ENCODE data around the gene SF3A2. TPM values are rescaled to one million over a fixed set of nuclear protein-coding genes. Genes with fewer than 3 reads are reported as not detected.

Gene SF3A2
- total RNA-seq, 1 donor from 2014 or later: 28.7 TPM

DNA sequence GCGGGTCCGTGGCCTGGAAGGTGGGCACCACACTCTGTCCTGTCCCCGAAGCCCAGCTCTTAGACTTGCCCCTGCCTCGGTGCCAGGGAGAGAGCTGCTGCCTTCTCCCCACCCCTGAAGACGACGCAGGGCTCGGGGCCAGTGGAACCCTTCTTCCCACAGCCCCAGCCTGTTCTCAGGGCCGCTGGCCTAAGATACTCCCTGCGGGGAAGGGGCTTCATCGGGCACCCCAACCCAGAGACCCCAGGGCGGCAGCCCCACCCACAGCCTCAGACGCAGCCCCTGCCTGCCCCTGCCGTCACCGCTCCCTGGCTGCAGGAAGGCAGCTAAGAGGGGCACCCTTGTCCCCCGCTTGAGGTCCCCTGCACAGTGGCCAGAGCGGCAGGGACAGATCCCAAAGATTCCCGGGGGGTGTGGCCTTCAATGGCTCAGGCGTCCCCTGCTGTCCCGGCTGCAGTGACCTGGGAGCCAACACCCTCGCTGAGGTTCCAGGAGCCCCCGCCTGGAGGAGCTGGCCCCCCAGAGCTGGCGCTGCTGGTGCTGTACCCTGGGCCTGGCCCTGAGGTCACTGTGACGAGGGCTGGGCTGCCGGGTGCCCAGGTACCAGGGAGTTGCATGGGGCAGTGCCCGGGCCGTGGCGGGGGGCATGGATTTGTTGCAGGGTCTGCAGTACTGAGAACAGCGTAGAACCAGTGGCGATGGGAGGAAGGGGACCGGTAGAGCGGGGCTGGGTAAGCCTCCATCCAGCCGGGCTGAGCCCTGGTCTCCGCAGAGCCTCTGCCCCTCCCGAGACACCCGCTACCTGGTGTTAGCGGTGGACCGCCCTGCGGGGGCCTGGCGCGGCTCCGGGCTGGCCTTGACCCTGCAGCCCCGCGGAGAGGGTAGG, 13.5 kb downstream of the SF3A2 start:
- H3K9me3 ChIP-seq (replicated peaks): no peaks in the 10 kb centered on the region
- H3K4me3 ChIP-seq: no peak overlapping the region
- peaks cover 62% of the 10 kb centered on the region for H3K27me3 ChIP-seq (ENCODE audit: low read depth)
- no peak overlapping the region for H3K27ac ChIP-seq (replicated peaks)
- peaks cover 31% of the 10 kb centered on the region for H3K36me3 ChIP-seq
- TF ChIP-seq, protein P1, sequence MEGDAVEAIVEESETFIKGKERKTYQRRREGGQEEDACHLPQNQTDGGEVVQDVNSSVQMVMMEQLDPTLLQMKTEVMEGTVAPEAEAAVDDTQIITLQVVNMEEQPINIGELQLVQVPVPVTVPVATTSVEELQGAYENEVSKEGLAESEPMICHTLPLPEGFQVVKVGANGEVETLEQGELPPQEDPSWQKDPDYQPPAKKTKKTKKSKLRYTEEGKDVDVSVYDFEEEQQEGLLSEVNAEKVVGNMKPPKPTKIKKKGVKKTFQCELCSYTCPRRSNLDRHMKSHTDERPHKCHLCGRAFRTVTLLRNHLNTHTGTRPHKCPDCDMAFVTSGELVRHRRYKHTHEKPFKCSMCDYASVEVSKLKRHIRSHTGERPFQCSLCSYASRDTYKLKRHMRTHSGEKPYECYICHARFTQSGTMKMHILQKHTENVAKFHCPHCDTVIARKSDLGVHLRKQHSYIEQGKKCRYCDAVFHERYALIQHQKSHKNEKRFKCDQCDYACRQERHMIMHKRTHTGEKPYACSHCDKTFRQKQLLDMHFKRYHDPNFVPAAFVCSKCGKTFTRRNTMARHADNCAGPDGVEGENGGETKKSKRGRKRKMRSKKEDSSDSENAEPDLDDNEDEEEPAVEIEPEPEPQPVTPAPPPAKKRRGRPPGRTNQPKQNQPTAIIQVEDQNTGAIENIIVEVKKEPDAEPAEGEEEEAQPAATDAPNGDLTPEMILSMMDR (IDR thresholded peaks at IDR 0.05; ENCODE audit: borderline replicate concordance): no peak
- no peak for DNase-seq
- intact Hi-C loops (cut with micrococcal nuclease): no loop called here
- H3K4me1 ChIP-seq: peaks cover 61% of the 10 kb centered on the region

GRCh38 chr19:2250766-2251105, 14.1 kb downstream of the SF3A2 start:
- intact Hi-C loops (cut with micrococcal nuclease): no loop called here
- Histone ChIP-seq H3K27me3 (ENCODE audit: low read depth) (peaks cover 68% of the 10 kb centered on the region), H3K9me3 (replicated peaks) (no peaks in the 10 kb centered on the region), H3K4me3 (peak overlapping the region; percentile 35), H3K36me3 (peaks cover 25% of the 10 kb centered on the region), H3K4me1 (peaks cover 61% of the 10 kb centered on the region), H3K27ac (replicated peaks) (no peak overlapping the region)
- TF ChIP-seq, protein P1 (IDR thresholded peaks at IDR 0.05; ENCODE audit: borderline replicate concordance): no peak
- DNase-seq: no peak

DNA sequence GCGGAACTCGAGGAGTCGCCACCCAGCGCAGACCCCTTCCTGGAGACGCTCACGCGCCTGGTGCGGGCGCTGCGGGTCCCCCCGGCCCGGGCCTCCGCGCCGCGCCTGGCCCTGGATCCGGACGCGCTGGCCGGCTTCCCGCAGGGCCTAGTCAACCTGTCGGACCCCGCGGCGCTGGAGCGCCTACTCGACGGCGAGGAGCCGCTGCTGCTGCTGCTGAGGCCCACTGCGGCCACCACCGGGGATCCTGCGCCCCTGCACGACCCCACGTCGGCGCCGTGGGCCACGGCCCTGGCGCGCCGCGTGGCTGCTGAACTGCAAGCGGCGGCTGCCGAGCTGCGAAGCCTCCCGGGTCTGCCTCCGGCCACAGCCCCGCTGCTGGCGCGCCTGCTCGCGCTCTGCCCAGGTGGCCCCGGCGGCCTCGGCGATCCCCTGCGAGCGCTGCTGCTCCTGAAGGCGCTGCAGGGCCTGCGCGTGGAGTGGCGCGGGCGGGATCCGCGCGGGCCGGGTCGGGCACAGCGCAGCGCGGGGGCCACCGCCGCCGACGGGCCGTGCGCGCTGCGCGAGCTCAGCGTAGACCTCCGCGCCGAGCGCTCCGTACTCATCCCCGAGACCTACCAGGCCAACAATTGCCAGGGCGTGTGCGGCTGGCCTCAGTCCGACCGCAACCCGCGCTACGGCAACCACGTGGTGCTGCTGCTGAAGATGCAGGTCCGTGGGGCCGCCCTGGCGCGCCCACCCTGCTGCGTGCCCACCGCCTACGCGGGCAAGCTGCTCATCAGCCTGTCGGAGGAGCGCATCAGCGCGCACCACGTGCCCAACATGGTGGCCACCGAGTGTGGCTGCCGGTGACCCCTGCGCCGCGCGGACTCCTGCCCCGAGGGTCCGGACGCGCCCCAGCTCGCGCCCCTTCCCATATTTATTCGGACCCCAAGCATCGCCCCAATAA, 14.8 kb downstream of the SF3A2 start:
- Histone ChIP-seq H3K27me3 (ENCODE audit: low read depth) (peaks cover 73% of the 10 kb centered on the region), H3K36me3 (peaks cover 18% of the 10 kb centered on the region), H3K27ac (replicated peaks) (no peak overlapping the region), H3K4me1 (peaks cover 55% of the 10 kb centered on the region), H3K4me3 (peak overlapping the region; percentile 35), H3K9me3 (replicated peaks) (no peaks in the 10 kb centered on the region)
- TF ChIP-seq, protein P1 (IDR thresholded peaks at IDR 0.05; ENCODE audit: borderline replicate concordance): no peak
- intact Hi-C loops (cut with micrococcal nuclease): no loop called here
- DNase-seq: no peak

DNA sequence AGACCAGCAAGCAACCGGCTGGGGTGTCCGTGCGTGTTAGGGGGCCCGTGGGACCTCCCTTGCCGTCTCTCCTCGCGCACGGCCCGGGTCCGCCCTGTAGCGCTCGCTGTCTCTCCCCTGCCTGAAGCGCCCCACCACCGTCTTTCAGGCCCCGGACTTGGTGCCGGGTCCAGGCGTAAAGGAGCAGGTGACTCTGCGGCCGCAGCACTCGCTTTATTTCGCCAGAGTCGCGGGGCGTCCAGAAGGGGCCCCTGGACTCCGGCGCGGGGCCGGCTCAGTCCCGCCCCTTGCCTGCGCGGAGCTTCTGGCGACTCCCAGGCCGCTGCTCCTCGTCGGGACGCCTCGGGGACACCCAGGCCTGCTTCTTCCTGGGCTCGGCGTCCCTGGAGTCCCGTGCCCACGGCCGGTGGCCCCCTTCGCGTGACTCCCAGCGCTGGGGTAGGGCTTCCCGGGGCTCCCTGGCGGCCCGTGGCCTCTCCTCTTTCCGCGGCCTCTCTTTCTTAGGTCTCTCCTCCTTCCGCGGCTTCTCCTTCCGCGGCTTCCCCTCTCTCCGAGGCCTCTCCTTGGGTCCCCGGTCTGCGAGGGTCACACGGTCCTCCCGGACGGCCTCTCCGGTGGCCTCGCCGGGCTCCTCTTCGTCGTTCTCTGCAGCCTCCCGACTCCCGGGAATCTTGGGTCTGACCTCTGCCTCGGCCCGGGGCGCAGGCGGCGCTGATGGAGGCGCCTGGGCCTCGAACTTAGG, 15.6 kb downstream of the SF3A2 start:
- Histone ChIP-seq H3K36me3 (peaks cover 10% of the 10 kb centered on the region), H3K27me3 (ENCODE audit: low read depth) (peaks cover 73% of the 10 kb centered on the region), H3K27ac (replicated peaks) (no peak overlapping the region), H3K4me3 (peak overlapping the region; percentile 35), H3K9me3 (replicated peaks) (no peaks in the 10 kb centered on the region), H3K4me1 (peaks cover 46% of the 10 kb centered on the region)
- no peak for DNase-seq
- TF ChIP-seq, protein P1 (IDR thresholded peaks at IDR 0.05; ENCODE audit: borderline replicate concordance): no peak
- intact Hi-C loops (cut with micrococcal nuclease): no loop called here

DNA sequence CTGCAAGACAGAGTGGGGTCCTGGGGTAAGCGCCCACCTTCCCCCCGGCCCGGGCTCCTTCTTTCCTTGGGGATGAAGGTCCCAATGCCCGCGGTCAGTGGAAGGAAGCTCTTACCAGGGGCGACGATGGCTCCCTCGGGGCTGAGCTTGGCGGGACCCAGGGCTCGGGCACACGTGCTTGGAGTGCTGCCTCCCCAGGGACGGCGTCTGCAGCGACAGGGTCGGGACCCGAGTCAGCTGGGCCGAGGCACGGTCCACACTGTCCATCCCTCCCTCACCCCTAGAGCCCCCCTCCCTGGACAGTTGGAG, 16.1 kb downstream of the SF3A2 start:
- DNase-seq: no peak
- intact Hi-C loops (cut with micrococcal nuclease): no loop called here
- H3K27ac ChIP-seq (replicated peaks): no peak overlapping the region
- peak overlapping the region; percentile 35 for H3K4me3 ChIP-seq
- TF ChIP-seq, protein P1 (IDR thresholded peaks at IDR 0.05; ENCODE audit: borderline replicate concordance): no peak
- no peaks in the 10 kb centered on the region for H3K9me3 ChIP-seq (replicated peaks)
- H3K4me1 ChIP-seq: peaks cover 42% of the 10 kb centered on the region
- peaks cover 4% of the 10 kb centered on the region for H3K36me3 ChIP-seq
- H3K27me3 ChIP-seq (ENCODE audit: low read depth): peaks cover 73% of the 10 kb centered on the region

Measured in left ventricle myocardium inferior (tissue), 1 donor.